ENCODE results near the gene BMX.

The BMX gene

GRCh38 chrX:15509845-15510244, 9.2 kb downstream of the BMX start:
- no peak for DNase-seq

- DNase-seq: no peak
Measured at GRCh38 chrX:15511563-15511962, 11.0 kb downstream of the BMX start.

GRCh38 chrX:15512401-15512965, 11.9 kb downstream of the BMX start:
- no peak for DNase-seq

GRCh38 chrX:15514279-15514678, 13.7 kb downstream of the BMX start:
- DNase-seq: no peak

GRCh38 chrX:15515931-15516330, 15.3 kb downstream of the BMX start:
- DNase-seq: no peak

GRCh38 chrX:15522464-15522863, 21.9 kb downstream of the BMX start:
- DNase-seq: no peak

GRCh38 chrX:15523088-15523487, 22.5 kb downstream of the BMX start:
- no peak for DNase-seq

GRCh38 chrX:15524417-15524816, 23.8 kb downstream of the BMX start:
- DNase-seq: no peak

- no peak for DNase-seq
Measured at GRCh38 chrX:15525664-15526416, 25.2 kb downstream of the BMX start.

- DNase-seq: no peak
Measured at GRCh38 chrX:15529165-15529564, 28.6 kb downstream of the BMX start.

GRCh38 chrX:15530318-15530717, 29.7 kb downstream of the BMX start:
- no peak for DNase-seq

GRCh38 chrX:15546745-15547144, 46.1 kb downstream of the BMX start:
- no peak for DNase-seq

GRCh38 chrX:15547356-15547755, 46.7 kb downstream of the BMX start:
- DNase-seq: no peak

- no peak for DNase-seq
Measured at GRCh38 chrX:15549189-15550012, 48.8 kb downstream of the BMX start.

GRCh38 chrX:15559227-15559626, 58.6 kb downstream of the BMX start:
- DNase-seq: no peak

GRCh38 chrX:15560924-15561323, 60.3 kb downstream of the BMX start:
- DNase-seq: no peak

- DNase-seq: no peak
Measured at GRCh38 chrX:15563056-15563455, 62.4 kb downstream of the BMX start.

- DNase-seq: peak; percentile 14
Measured at GRCh38 chrX:15564981-15565579, 64.5 kb downstream of the BMX start.

- DNase-seq: no peak
Measured at GRCh38 chrX:15566244-15566643, 65.6 kb downstream of the BMX start.

- DNase-seq: no peak
Measured at GRCh38 chrX:15567267-15567666, 66.7 kb downstream of the BMX start.

GRCh38 chrX:15567886-15568616, 67.4 kb downstream of the BMX start:
- no peak for DNase-seq

- no peak for DNase-seq
Measured at GRCh38 chrX:15570145-15570544, 69.5 kb downstream of the BMX start.

- DNase-seq: no peak
Measured at GRCh38 chrX:15574017-15574416, 73.4 kb downstream of the BMX start.

Measured in 8988T (cell line).